Breast epithelium (tissue), 3 donors: ENCODE results near the gene CGNL1.

ENCODE experiments used
- CTCF ChIP-seq, 3 donors: fragments of 450-650 bp; IDR thresholded peaks; one replicate each; pipeline ENCODE4 v1.5.1; 2016 to 2017; ENCODE audit warnings: antibody characterized with exemption in 3 of 3, mild to moderate bottlenecking in 3 of 3, moderate library complexity in 3 of 3
- POLR2A ChIP-seq: fragments of 450-650 bp; IDR thresholded peaks from one replicate; pipeline ENCODE4 v1.6.1; 2016; ENCODE audit warnings: antibody characterized with exemption, mild to moderate bottlenecking, moderate library complexity
- POLR2AphosphoS5 ChIP-seq, 3 donors: sonication (generic); formaldehyde crosslinking; IDR thresholded peaks; one replicate each; pipeline ENCODE4 v1.6.1; 2017; ENCODE audit warnings: antibody characterized with exemption in 3 of 3

DNA sequence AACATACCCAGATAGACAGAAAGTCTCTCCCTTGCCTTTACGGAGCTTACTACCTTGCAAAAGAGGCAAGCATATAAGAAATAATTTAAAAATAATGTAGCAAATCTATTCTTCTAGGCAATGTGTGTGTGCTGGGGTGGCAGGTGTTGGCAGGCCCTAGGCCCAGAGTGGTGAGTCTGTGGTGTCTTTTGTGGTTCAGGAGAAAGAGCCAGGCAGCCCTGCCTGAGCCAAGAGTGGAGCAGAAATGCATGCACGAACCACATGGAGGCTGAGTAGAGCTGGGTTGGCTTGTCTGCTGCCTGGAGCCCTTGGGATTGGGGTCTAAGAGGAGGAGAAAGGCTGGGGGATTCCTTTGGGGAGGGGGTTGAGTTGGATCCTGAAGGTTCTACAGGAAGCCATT, 145.2 kb downstream of the CGNL1 start:
- TF ChIP-seq CTCF (IDR thresholded peaks at IDR 0.05) (no peak), POLR2A (no peak), POLR2AphosphoS5 (IDR thresholded peaks at IDR 0.05) (no peak)
